ENCODE measurements around the gene XIRP2. TPM values are rescaled to one million over a fixed set of nuclear protein-coding genes. Genes with fewer than 3 reads are reported as not detected.
"Not testable (repeated sequence)": the region's sequence is repeated elsewhere in the genome, so short reads cannot be mapped to it uniquely, and the experiment has no call there.

XIRP2 gene
- total RNA-seq, 4 donors from 2014 or later: 266 to 3,644 (median 977) TPM

DNA sequence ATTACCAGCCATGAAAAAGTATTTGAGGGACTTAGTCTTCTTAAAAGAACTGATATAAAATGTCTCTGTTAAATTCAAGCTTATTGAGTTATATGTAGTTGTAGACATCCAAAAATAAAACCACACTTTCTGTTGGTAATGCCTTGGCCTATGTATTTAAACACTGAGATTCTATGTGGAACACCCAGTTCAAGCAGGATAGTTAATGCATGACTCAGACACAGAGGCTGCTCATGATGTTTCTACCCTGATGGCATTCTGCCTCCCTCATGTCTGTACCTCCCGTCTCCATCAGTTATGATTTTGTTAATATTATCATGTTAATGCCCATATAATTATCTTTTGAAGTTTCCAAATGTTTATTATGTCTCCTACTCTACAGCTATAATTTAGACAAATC, 164.5 kb downstream of the XIRP2 start:
- Histone ChIP-seq H3K36me3 (no peaks in the 10 kb centered on the region), H3K9me3 (no peaks in the 10 kb centered on the region), H3K27me3 (no peaks in the 10 kb centered on the region), H3K27ac (no peak overlapping the region), H3K4me1 (no peaks in the 10 kb centered on the region), H3K4me3 (no peak overlapping the region)
- ATAC-seq (no peak), DNase-seq (no peak)
- TF ChIP-seq CTCF (IDR thresholded peaks at IDR 0.05 in 4 of 5, conservative IDR thresholded peaks at IDR 0.05 in 1 of 5): no peak
- TF ChIP-seq POLR2A (IDR thresholded peaks at IDR 0.05): no peak
- intact Hi-C loops (cut with DNase I; ENCODE audit: low total_unique reads) (no loop called here), in situ Hi-C loops (cut with MboI; ENCODE audit: low sequenced_read_pairs in 4 of 4) (no loop called here)

- ATAC-seq: no peak
- no peak for DNase-seq
- Histone ChIP-seq H3K4me3 (no peak overlapping the region), H3K27ac (no peak overlapping the region), H3K27me3 (no peaks in the 10 kb centered on the region), H3K36me3 (no peaks in the 10 kb centered on the region), H3K9me3 (no peaks in the 10 kb centered on the region), H3K4me1 (no peaks in the 10 kb centered on the region)
- TF ChIP-seq CTCF (IDR thresholded peaks at IDR 0.05 in 4 of 5, conservative IDR thresholded peaks at IDR 0.05 in 1 of 5): no peak
- no peak for TF ChIP-seq POLR2A (IDR thresholded peaks at IDR 0.05)
- in situ Hi-C loops (cut with MboI; ENCODE audit: low sequenced_read_pairs in 4 of 4): no loop called here
- intact Hi-C loops (cut with DNase I; ENCODE audit: low total_unique reads): loop anchor here (5.0 kb wide), 1 partner anchor 157 kb away; no protein-coding TSS in a partner anchor
Observed at GRCh38 chr2:167054881-167055280, 166.6 kb downstream of the XIRP2 start.

DNA sequence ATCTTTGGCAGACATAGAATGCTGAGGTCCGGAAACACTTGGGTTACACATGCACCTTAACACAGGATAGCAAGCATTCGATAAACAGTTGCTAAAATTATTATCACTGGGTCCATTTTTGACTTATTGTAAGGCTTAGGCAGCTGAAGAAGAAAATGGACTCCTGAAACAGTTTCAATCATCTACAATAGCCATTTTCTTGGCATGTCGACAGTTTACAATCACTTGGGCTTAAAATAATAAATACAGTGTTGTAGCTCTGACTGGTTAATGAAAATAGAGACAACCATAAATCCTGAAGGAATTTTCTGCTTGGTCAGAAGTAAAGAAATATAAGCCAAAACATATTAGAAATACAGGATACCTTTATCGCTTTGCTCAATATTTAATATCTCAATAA, 169.2 kb downstream of the XIRP2 start:
- H3K27me3 ChIP-seq: no peaks in the 10 kb centered on the region
- DNase-seq (no peak), ATAC-seq (no peak)
- no peaks in the 10 kb centered on the region for H3K9me3 ChIP-seq
- in situ Hi-C loops (cut with MboI; ENCODE audit: low sequenced_read_pairs in 4 of 4) (no loop called here), intact Hi-C loops (cut with DNase I; ENCODE audit: low total_unique reads) (loop anchor here (5.0 kb wide), 1 partner anchor 155 kb away; no protein-coding TSS in a partner anchor)
- no peaks in the 10 kb centered on the region for H3K36me3 ChIP-seq
- no peak overlapping the region for H3K27ac ChIP-seq
- H3K4me3 ChIP-seq: no peak overlapping the region
- no peaks in the 10 kb centered on the region for H3K4me1 ChIP-seq
- TF ChIP-seq POLR2A (IDR thresholded peaks at IDR 0.05) (no peak), CTCF (IDR thresholded peaks at IDR 0.05 in 4 of 5, conservative IDR thresholded peaks at IDR 0.05 in 1 of 5) (no peak)

DNA sequence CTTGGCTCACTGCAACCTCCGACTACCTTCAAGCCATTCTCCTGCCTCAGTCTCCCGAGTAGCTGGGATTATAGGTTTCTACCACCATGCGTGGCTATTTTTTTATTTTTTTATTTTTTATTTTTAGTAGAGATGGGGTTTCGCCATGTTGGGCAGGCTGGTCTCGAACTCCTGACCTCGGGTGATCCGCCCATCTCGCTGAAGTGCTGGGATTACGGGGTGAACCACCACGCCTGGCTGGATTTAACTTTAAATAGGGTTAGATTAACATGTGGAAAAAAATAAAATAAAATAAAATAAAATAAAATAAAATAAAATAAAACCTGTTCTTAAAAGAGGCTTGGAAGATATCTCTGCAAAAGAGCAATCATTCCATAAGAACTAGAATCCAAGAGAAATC, 170.9 kb downstream of the XIRP2 start:
- Histone ChIP-seq H3K4me1 (no peaks in the 10 kb centered on the region), H3K9me3 (no peaks in the 10 kb centered on the region), H3K36me3 (no peaks in the 10 kb centered on the region), H3K27ac (no peak overlapping the region), H3K4me3 (no peak overlapping the region), H3K27me3 (no peaks in the 10 kb centered on the region)
- DNase-seq: no peak
- TF ChIP-seq CTCF (IDR thresholded peaks at IDR 0.05 in 4 of 5, conservative IDR thresholded peaks at IDR 0.05 in 1 of 5) (no peak), POLR2A (IDR thresholded peaks at IDR 0.05) (no peak)
- intact Hi-C loops (cut with DNase I; ENCODE audit: low total_unique reads): loop anchor here (5.0 kb wide), 1 partner anchor 153 kb away; no protein-coding TSS in a partner anchor
- in situ Hi-C loops (cut with MboI; ENCODE audit: low sequenced_read_pairs in 4 of 4): no loop called here
- ATAC-seq: no peak

DNA sequence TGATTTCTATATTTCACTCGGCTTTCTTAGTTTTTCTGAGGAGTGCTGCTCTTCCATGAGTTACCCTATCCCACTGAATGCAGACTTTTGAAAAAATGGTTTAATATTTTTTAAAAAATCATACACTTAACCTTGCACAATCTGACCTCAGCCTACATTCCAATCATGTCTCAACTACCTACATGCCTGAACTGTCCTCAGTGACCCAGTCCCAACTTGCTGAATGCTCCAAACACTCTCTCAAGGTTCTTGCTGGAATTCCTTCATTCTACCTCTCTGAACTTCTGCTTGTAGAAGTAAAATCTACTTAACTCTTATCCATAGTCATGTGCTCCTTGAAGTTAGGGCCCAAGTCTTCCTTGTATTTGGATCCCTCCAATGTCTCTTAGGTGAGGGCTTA, 181.6 kb downstream of the XIRP2 start:
- TF ChIP-seq CTCF (IDR thresholded peaks at IDR 0.05 in 4 of 5, conservative IDR thresholded peaks at IDR 0.05 in 1 of 5) (no peak), POLR2A (IDR thresholded peaks at IDR 0.05) (no peak)
- H3K4me1 ChIP-seq: no peaks in the 10 kb centered on the region
- ATAC-seq (no peak), DNase-seq (no peak)
- in situ Hi-C loops (cut with MboI; ENCODE audit: low sequenced_read_pairs in 4 of 4) (no loop called here), intact Hi-C loops (cut with DNase I; ENCODE audit: low total_unique reads) (no loop called here)
- no peaks in the 10 kb centered on the region for H3K9me3 ChIP-seq
- no peaks in the 10 kb centered on the region for H3K36me3 ChIP-seq
- no peaks in the 10 kb centered on the region for H3K27me3 ChIP-seq
- no peak overlapping the region for H3K4me3 ChIP-seq
- no peak overlapping the region for H3K27ac ChIP-seq

DNA sequence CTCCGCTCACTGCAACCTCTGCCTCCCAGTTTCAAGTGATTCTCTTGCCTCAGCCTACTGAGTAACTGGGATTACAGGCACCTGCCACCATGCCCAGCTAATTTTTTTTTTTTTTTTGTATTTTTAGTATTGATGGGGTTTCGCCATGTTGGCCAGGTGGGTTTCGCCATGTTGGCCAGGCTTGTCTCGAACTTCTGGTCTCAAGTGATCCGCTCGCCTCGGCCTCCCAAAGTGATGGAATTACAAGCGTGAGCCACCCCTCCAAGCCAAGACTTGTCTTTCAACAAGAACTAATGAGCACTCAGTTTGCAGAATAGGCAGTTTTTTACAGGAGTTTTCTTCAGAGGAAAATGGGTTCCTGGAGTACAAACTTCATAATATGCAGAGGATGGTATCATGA, 187.4 kb downstream of the XIRP2 start:
- intact Hi-C loops (cut with DNase I; ENCODE audit: low total_unique reads); H3K9me3 ChIP-seq; H3K27ac ChIP-seq; ATAC-seq; H3K4me3 ChIP-seq; H3K36me3 ChIP-seq; in situ Hi-C loops (cut with MboI; ENCODE audit: low sequenced_read_pairs in 4 of 4); DNase-seq; H3K4me1 ChIP-seq; H3K27me3 ChIP-seq: not testable (repeated sequence)

- ATAC-seq; H3K4me3 ChIP-seq; in situ Hi-C loops (cut with MboI; ENCODE audit: low sequenced_read_pairs in 4 of 4); H3K36me3 ChIP-seq; H3K9me3 ChIP-seq; DNase-seq; H3K4me1 ChIP-seq; H3K27ac ChIP-seq; H3K27me3 ChIP-seq; intact Hi-C loops (cut with DNase I; ENCODE audit: low total_unique reads): not testable (repeated sequence)
Observed at GRCh38 chr2:167098931-167099330, 210.7 kb downstream of the XIRP2 start.
